Endothelial cell of umbilical vein (primary cell): ENCODE data around the gene RHCG. TPM values are rescaled to one million over a fixed set of nuclear protein-coding genes. Genes with fewer than 3 reads are reported as not detected.

Experiments
- BruUV-seq: library from RNA; stranded (reverse); fragments of 400-500 nt; replicated peaks from 2 replicates; lab custom pipeline; 2021; lab: Mats Ljungman, UMichigan
- CTCF ChIA-PET: fragments of 300-600, 350-600 bp; sonication (Branson Sonifier 250); formaldehyde crosslinking; loops from one replicate; lab custom pipeline; 2021; ENCODE audit warnings: antibody characterized with exemption, inconsistent platforms; lab: Charles Lee
- POLR2A ChIA-PET: fragments of 300-600, 350-600 bp; sonication (Branson Sonifier 250); formaldehyde crosslinking; loops from one replicate; lab custom pipeline; 2021; ENCODE audit warnings: antibody characterized with exemption, inconsistent platforms; lab: Charles Lee
- DNase-seq: peaks from one replicate; pipeline ENCODE4 v3.0.0-alpha.2; 2011; ENCODE audit warnings: low read depth, low spot score
- FAIRE-seq: peaks from 2 replicates; lab custom pipeline; 2011; peaks lifted over from hg19 to GRCh38; lab: Jason Lieb, UNC
- H2AFZ ChIP-seq: 2 replicates; pipeline ENCODE4 v1.6.0; 2012; ENCODE audit warnings: low read depth, low read length, control low read depth, inconsistent platforms
- H3K27ac ChIP-seq: 2 replicates; pipeline ENCODE4 v1.5.1; 2011; ENCODE audit warnings: low read depth, mild to moderate bottlenecking, control low read depth, low read length, moderate library complexity; ENCODE audit not compliant: insufficient read depth
- H3K27me3 ChIP-seq, 2 experiments: 2 replicates each; pipeline versions ENCODE4 v1.6.0 to v1.6.1; 2011; ENCODE audit warnings: low read length in 2 of 2, mixed read lengths in 1 of 2; ENCODE audit not compliant: control insufficient read depth in 2 of 2, insufficient read depth in 2 of 2
- H3K36me3 ChIP-seq, 2 experiments: 2 replicates in 1 of 2; 3 replicates in 1 of 2; pipeline ENCODE4 v1.5.1; 2011; ENCODE audit warnings: low read length in 2 of 2, mild to moderate bottlenecking in 1 of 2, moderate library complexity in 1 of 2; ENCODE audit not compliant: control insufficient read depth in 2 of 2, insufficient read depth in 2 of 2; ENCODE audit errors: extremely low read depth in 1 of 2
- H3K4me1 ChIP-seq: 3 replicates; pipeline ENCODE4 v1.5.1; 2011; ENCODE audit warnings: mild to moderate bottlenecking, low read length; ENCODE audit not compliant: control insufficient read depth, insufficient read depth; ENCODE audit errors: extremely low read depth
- H3K4me2 ChIP-seq: 2 replicates; pipeline ENCODE4 v1.6.1; 2011; ENCODE audit warnings: low read length, control low read depth, mixed read lengths; ENCODE audit not compliant: insufficient read depth
- H3K4me3 ChIP-seq, 3 experiments: fragments of 200-600 bp in 1 of 3; sonication (generic), shearing (Covaris generic) in 1 of 3; replicated peaks in 1 of 3; 2 replicates each; pipeline ENCODE4 v1.5.1; 2011 to 2016; ENCODE audit warnings: control low read depth in 3 of 3, low read length in 3 of 3, mild to moderate bottlenecking in 2 of 3, inconsistent platforms in 1 of 3, low read depth in 1 of 3, moderate library complexity in 1 of 3; ENCODE audit not compliant: insufficient read depth in 1 of 3
- H3K79me2 ChIP-seq: 2 replicates; pipeline ENCODE4 v1.6.0; 2012; ENCODE audit warnings: low read length, inconsistent platforms; ENCODE audit not compliant: control insufficient read depth, insufficient read depth
- H3K9ac ChIP-seq: replicated peaks from 2 replicates; pipeline ENCODE3; 2011; ENCODE audit warnings: low read length, control low read depth; ENCODE audit not compliant: insufficient read depth; ENCODE audit errors: extremely low read depth
- H3K9me1 ChIP-seq: replicated peaks from 3 replicates; pipeline ENCODE4 v1.6.0; 2011; ENCODE audit warnings: mild to moderate bottlenecking, low read length; ENCODE audit not compliant: control insufficient read depth, insufficient read depth; ENCODE audit errors: extremely low read depth
- H3K9me3 ChIP-seq: replicated peaks from 2 replicates; pipeline ENCODE4 v1.5.1; 2012; ENCODE audit warnings: low read length, inconsistent platforms; ENCODE audit not compliant: control insufficient read depth, insufficient read depth
- H4K20me1 ChIP-seq: replicated peaks from 2 replicates; pipeline ENCODE3; 2011; ENCODE audit warnings: mild to moderate bottlenecking, low read length; ENCODE audit not compliant: control insufficient read depth, insufficient read depth; ENCODE audit errors: extremely low read depth
- EZH2 ChIP-seq: IDR thresholded peaks from 2 replicates; pipeline ENCODE4 v1.6.1; 2012; ENCODE audit warnings: borderline replicate concordance, low read depth, mild to moderate bottlenecking, moderate library complexity, low read length, inconsistent platforms; ENCODE audit not compliant: severe bottlenecking
- FOS ChIP-seq: IDR thresholded peaks from 2 replicates; pipeline ENCODE4 v1.6.1; 2011; ENCODE audit warnings: mild to moderate bottlenecking, low read length, moderate library complexity, borderline replicate concordance; ENCODE audit not compliant: insufficient read depth
- GATA2 ChIP-seq: IDR thresholded peaks from 2 replicates; pipeline ENCODE4 v1.7.0; 2011; ENCODE audit warnings: low read depth, mild to moderate bottlenecking, moderate library complexity, mixed read lengths, low read length; ENCODE audit not compliant: insufficient read length, insufficient read depth
- JUN ChIP-seq: IDR thresholded peaks from 2 replicates; pipeline ENCODE4 v1.6.1; 2011; ENCODE audit warnings: borderline replicate concordance, low read depth; ENCODE audit not compliant: insufficient read length, insufficient read depth
- MAX ChIP-seq: IDR thresholded peaks from 2 replicates; pipeline ENCODE4 v1.6.1; 2011; ENCODE audit not compliant: insufficient read depth, insufficient read length
- MYC ChIP-seq: IDR thresholded peaks from one replicate; pipeline ENCODE4 v1.6.1; 2011; ENCODE audit warnings: mild to moderate bottlenecking, low read depth, low read length
- POLR2A ChIP-seq: IDR thresholded peaks from 2 replicates; pipeline ENCODE4 v1.6.1; 2012; ENCODE audit warnings: low read depth, mild to moderate bottlenecking, control low read depth, low read length
- POLR2AphosphoS5 ChIP-seq: IDR thresholded peaks from 2 replicates; pipeline ENCODE4 v1.6.1; 2012; ENCODE audit warnings: low read depth, mild to moderate bottlenecking, control low read depth, low read length, moderate library complexity; ENCODE audit not compliant: insufficient read depth
- dilution Hi-C: fragments of 300-500 bp; cut with MboI; formaldehyde crosslinking; loops from one replicate; pipeline ENCODE4 v1.15.0; 2019; ENCODE audit warnings: low sequenced_read_pairs; ENCODE audit not compliant: extremely low pct_ligation_motif_present
- intact Hi-C: fragments of 100-400 bp; cut with micrococcal nuclease; formaldehyde crosslinking; loops from one replicate; pipeline ENCODE4 v1.10.0; 2022
- polyA plus RNA-seq, 4 experiments: library from polyadenylated mRNA; depleted of rRNA in 3 of 4; stranded (reverse) in 3 of 4; unstranded in 1 of 4; fragments of >200 nt; gene quantifications; 2 replicates each; pipeline versions ENCODE4 v1.2.1 to v1.2.3, GENCODE V29; 2011 to 2012; ENCODE audit warnings: missing spikeins in 1 of 4
- total RNA-seq: library from RNA; stranded (reverse); gene quantifications from 2 replicates; pipeline ENCODE4 v1.2.3, GENCODE V29; 2021
- TF ChIP-seq, protein P1 (sequence below), 2 donors: IDR thresholded peaks; 1 replicate in 1 of 2; 2 replicates in 1 of 2; pipeline ENCODE4 v1.5.1; 2011; ENCODE audit warnings: low read length in 2 of 2, mild to moderate bottlenecking in 2 of 2, moderate library complexity in 2 of 2, control low read depth in 1 of 2, inconsistent platforms in 1 of 2, low read depth in 1 of 2; ENCODE audit not compliant: insufficient read depth in 1 of 2; ENCODE audit errors: extremely low read depth in 1 of 2

Gene RHCG
- total and polyA plus RNA-seq, 2 donors (not counting 3 experiments of a cell fraction or from before 2014, with no cell fraction given) = not detected

GRCh38 chr15:89514186-89514585 is 17.8 kb upstream of the RHCG start:
- POLR2A ChIA-PET = no interaction called here
- no peaks in the 10 kb centered on the region for H3K9me1 ChIP-seq
- TF ChIP-seq MAX (no peak), JUN (no peak), POLR2A (no peak), MYC (no peak), EZH2 (no peak), POLR2AphosphoS5 (no peak), FOS (no peak), GATA2 (no peak)
- TF ChIP-seq, protein P1, sequence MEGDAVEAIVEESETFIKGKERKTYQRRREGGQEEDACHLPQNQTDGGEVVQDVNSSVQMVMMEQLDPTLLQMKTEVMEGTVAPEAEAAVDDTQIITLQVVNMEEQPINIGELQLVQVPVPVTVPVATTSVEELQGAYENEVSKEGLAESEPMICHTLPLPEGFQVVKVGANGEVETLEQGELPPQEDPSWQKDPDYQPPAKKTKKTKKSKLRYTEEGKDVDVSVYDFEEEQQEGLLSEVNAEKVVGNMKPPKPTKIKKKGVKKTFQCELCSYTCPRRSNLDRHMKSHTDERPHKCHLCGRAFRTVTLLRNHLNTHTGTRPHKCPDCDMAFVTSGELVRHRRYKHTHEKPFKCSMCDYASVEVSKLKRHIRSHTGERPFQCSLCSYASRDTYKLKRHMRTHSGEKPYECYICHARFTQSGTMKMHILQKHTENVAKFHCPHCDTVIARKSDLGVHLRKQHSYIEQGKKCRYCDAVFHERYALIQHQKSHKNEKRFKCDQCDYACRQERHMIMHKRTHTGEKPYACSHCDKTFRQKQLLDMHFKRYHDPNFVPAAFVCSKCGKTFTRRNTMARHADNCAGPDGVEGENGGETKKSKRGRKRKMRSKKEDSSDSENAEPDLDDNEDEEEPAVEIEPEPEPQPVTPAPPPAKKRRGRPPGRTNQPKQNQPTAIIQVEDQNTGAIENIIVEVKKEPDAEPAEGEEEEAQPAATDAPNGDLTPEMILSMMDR (IDR thresholded peaks at IDR 0.05; ENCODE audit: extremely low read depth in 1 of 2, insufficient read depth in 1 of 2, low read depth in 1 of 2, low read length in 2 of 2) = no peak
- no TSS peak for BruUV-seq
- H3K27me3 ChIP-seq = peaks cover 8 to 22% of the 10 kb centered on the region in 2 experiments
- dilution Hi-C loops (no loop called here), intact Hi-C loops (no loop called here)
- H3K79me2 ChIP-seq = no peaks in the 10 kb centered on the region
- no peak for DNase-seq
- H3K9me3 ChIP-seq = no peaks in the 10 kb centered on the region
- no peak overlapping the region for H3K9ac ChIP-seq
- FAIRE-seq = no peak
- no peaks in the 10 kb centered on the region for H3K36me3 ChIP-seq
- no peaks in the 10 kb centered on the region for H4K20me1 ChIP-seq
- CTCF ChIA-PET = interaction anchor here (0.7 kb wide), 1 partner anchor 20 kb away, joined by 3 read pairs; no protein-coding TSS in a partner anchor
- H3K4me1 ChIP-seq = no peaks in the 10 kb centered on the region
- no peak overlapping the region for H3K27ac ChIP-seq
- H3K4me3 ChIP-seq = no peak overlapping the region
- H2AFZ ChIP-seq = no peak overlapping the region
- H3K4me2 ChIP-seq = no peak overlapping the region
